ENCODE data around the gene KCTD17.
A peak's percentile ranks its signal among the peaks of the same experiment; 100 is the strongest.

KCTD17 gene

DNA sequence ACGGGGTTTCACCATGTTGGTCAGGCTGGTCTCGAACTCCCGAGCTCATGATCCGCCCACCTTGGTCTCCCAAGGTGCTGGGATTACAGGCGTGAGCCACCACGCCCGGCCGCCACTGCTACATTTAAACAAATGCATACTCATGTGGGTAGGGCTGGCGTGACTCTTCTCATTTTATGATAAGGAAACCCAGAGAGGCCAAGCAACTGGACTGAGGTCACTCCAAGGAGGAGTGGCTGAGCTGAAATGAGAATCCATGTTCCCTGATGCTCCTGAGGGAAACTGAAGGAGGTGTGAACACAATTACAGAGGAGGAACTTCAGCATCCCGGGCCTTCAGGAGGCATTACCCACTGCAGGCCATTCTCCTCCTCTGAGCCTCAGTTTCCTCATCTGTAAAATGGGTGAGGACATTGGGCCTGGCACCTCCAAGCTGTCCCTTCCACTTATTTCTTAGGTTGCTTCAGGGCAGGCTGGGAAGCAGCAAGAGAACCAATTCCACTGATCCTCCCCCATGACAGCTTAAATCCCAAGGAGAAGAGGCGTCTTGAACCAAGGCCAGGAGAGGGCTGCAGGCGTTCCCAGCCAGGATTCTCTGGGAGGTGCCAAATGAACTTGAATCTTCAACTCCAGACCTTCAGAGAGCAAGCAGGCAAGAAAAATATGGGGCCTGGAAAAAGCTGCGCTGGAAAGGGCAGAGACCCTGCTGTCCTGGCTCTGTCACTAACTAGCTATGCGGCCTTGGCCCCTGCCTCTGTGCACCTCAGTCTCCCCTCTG lies 35.2 kb upstream of the KCTD17 start:
- intact Hi-C loops (cut with micrococcal nuclease) = no loop called here
- peaks cover 29% of the 10 kb centered on the region for H3K36me3 Mint-ChIP-seq (ENCODE audit: low read depth)
- H3K4me3 Mint-ChIP-seq = no peak overlapping the region
- no peak overlapping the region for H3K27ac Mint-ChIP-seq
- no peaks in the 10 kb centered on the region for H3K9me3 Mint-ChIP-seq
- H3K27me3 Mint-ChIP-seq = no peaks in the 10 kb centered on the region
- peaks cover 47% of the 10 kb centered on the region for H3K4me1 Mint-ChIP-seq (ENCODE audit: low read depth)

- Mint-ChIP-seq H3K27ac (no peak overlapping the region), H3K4me3 (no peak overlapping the region)
Observed at GRCh38 chr22:37017356-37017755, 34.2 kb upstream of the KCTD17 start.

DNA sequence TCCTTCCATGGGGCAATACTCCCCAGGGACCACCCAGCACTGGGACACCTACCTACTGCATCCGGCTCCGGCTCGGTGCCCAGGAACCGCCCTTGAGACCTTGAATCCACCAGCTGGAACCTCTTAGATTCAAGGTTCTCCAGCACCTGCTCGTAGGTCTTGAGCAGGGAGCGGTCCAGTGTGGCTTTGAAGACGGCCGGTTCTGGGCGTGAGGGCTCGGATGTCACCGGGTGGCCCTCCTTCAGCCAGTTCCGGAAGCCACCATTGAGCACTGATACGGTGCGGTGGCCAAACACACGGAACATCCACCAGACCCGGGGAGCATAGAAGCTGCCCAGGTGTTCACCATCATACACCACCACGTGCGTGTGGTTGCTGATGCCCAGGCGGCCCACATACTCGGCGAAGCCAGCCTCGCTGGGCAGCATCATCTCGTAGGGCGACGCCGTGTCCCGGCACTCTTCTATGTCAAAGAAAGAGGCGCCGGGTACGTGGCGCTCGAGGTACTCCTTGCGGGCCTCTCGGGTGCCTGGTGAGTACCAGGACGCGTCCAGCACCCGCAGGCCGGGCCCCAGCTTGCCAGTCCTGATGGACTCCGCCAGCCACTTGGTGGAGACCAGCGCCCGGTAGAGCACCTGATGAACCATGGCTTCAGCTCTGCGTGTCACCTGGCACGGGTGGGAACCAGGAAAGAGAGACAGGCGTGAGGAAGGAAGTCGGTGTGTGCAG lies 33.3 kb upstream of the KCTD17 start:
- Mint-ChIP-seq H3K9me3 (no peaks in the 10 kb centered on the region), H3K27me3 (no peaks in the 10 kb centered on the region), H3K4me3 (peak overlapping the region; percentile 83), H3K36me3 (ENCODE audit: low read depth) (peaks cover 29% of the 10 kb centered on the region), H3K27ac (peak overlapping the region; percentile 91), H3K4me1 (ENCODE audit: low read depth) (peaks cover 57% of the 10 kb centered on the region)
- intact Hi-C loops (cut with micrococcal nuclease) = loop anchor here (2.0 kb wide), 1 partner anchor 33 kb away; the partner anchor contains the start of gene KCTD17

More at GRCh38 chr22:37017356-37017755, 34.2 kb upstream of the KCTD17 start:
- H3K27me3 Mint-ChIP-seq = no peaks in the 10 kb centered on the region
- H3K9me3 Mint-ChIP-seq = no peaks in the 10 kb centered on the region
- intact Hi-C loops (cut with micrococcal nuclease) = no loop called here
- peaks cover 29% of the 10 kb centered on the region for H3K36me3 Mint-ChIP-seq (ENCODE audit: low read depth)
- H3K4me1 Mint-ChIP-seq (ENCODE audit: low read depth) = peaks cover 56% of the 10 kb centered on the region

- Mint-ChIP-seq H3K4me1 (ENCODE audit: low read depth) (peaks cover 57% of the 10 kb centered on the region), H3K4me3 (peak overlapping the region; percentile 83), H3K9me3 (no peaks in the 10 kb centered on the region), H3K36me3 (ENCODE audit: low read depth) (peaks cover 34% of the 10 kb centered on the region), H3K27ac (peak overlapping the region; percentile 91), H3K27me3 (no peaks in the 10 kb centered on the region)
- intact Hi-C loops (cut with micrococcal nuclease) = loop anchor here (2.0 kb wide), 1 partner anchor 32 kb away; the partner anchor contains the start of gene KCTD17
Observed at GRCh38 chr22:37018815-37019308, 32.7 kb upstream of the KCTD17 start.

DNA sequence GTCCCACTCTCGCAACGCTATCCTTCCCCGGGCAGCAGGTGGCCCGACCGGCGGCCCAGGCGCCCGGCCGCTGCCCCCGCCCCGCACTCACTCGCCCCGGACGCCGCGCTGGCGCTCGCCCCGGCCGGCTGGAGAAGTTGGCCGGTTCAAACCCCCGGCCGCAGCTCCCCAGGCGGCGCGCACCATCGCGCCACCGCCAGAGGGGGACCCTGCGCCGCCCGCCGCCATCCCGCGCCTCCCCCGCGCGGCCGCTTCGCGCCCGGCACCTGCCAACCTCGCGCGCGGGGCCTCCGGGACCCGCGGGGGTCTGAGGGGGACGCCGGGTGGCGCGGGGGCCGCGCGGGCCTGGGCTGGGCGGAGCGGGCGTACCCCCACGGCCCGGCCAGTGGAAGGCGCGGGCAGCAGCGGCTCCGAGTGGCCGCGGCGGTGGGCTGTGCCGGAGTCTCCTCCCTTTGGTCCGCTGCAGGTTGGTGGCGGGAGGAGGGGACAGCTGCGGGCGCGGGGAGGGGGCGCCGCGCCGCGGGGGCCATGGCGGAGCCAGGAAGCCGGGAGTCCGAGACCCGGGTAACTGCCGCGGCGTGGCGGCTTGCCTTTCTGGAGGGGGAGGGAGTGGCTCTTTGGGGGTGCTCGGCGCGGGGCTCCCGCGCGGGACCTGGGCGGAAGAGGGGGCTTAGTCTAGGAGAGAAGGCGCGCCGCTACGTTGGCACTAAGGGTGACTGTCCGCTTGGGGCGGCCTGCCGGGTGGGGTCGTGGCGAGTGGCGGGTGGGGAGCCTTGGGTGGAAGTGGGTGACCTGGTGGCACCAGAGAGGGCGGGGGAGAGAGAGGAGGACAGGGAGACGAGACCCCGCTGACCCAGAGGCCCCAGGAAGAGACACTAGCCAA lies 32.0 kb upstream of the KCTD17 start, which contains the start of the genes MPST and TST:
MPST (plus strand) TSS at position 434 of the 883 bp plus-strand sequence; CDS start at position 529, 95 bp downstream.
TST (minus strand) TSS at position 139 of the 883 bp plus-strand sequence. CDS start 715 bp downstream, outside the sequence.
- Mint-ChIP-seq H3K36me3 (ENCODE audit: low read depth) (peaks cover 41% of the 10 kb centered on the region), H3K27ac (peak within 1 kb of the TSS; percentile 91), H3K4me1 (ENCODE audit: low read depth) (peaks cover 57% of the 10 kb centered on the region), H3K27me3 (no peaks in the 10 kb centered on the region), H3K9me3 (no peaks in the 10 kb centered on the region), H3K4me3 (peak within 1 kb of the TSS; percentile 97)
- intact Hi-C loops (cut with micrococcal nuclease) = loop anchor here (2.0 kb wide), 1 partner anchor 31 kb away; the partner anchor contains the start of gene KCTD17

GRCh38 chr22:37020192-37020479 lies 31.4 kb upstream of the KCTD17 start:
- no peaks in the 10 kb centered on the region for H3K9me3 Mint-ChIP-seq
- peak overlapping the region; percentile 97 for H3K4me3 Mint-ChIP-seq
- intact Hi-C loops (cut with micrococcal nuclease) = no loop called here
- H3K36me3 Mint-ChIP-seq (ENCODE audit: low read depth) = peaks cover 47% of the 10 kb centered on the region
- peak overlapping the region; percentile 91 for H3K27ac Mint-ChIP-seq
- peaks cover 59% of the 10 kb centered on the region for H3K4me1 Mint-ChIP-seq (ENCODE audit: low read depth)
- no peaks in the 10 kb centered on the region for H3K27me3 Mint-ChIP-seq

DNA sequence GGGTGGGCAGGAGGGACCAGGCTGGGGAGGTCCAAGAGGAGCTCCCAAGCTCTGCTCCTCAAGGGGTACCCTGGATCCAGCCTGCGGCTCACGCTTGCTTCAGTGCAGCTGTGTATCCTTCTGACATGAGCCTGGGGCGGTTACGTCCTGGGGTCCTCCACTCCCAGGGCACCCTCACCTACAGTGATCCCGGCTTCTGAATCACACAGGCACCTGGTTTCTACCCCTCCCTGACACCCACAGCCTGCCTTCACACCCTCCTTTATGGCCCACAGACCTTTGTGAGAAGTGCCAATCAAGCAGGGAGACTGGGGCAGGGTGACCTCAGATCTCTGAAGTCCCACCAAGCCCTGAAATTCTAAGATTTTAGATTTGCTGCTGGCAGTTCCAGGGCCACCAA lies 30.5 kb upstream of the KCTD17 start:
- H3K27ac Mint-ChIP-seq = no peak overlapping the region
- H3K9me3 Mint-ChIP-seq = no peaks in the 10 kb centered on the region
- intact Hi-C loops (cut with micrococcal nuclease) = no loop called here
- no peaks in the 10 kb centered on the region for H3K27me3 Mint-ChIP-seq
- H3K36me3 Mint-ChIP-seq (ENCODE audit: low read depth) = peaks cover 52% of the 10 kb centered on the region
- H3K4me3 Mint-ChIP-seq = no peak overlapping the region
- peaks cover 53% of the 10 kb centered on the region for H3K4me1 Mint-ChIP-seq (ENCODE audit: low read depth)

GRCh38 chr22:37021710-37022482 lies 29.6 kb upstream of the KCTD17 start:
- intact Hi-C loops (cut with micrococcal nuclease) = no loop called here
- Mint-ChIP-seq H3K27ac (no peak overlapping the region), H3K27me3 (no peaks in the 10 kb centered on the region), H3K4me3 (no peak overlapping the region), H3K36me3 (ENCODE audit: low read depth) (peaks cover 52% of the 10 kb centered on the region), H3K4me1 (ENCODE audit: low read depth) (peaks cover 49% of the 10 kb centered on the region), H3K9me3 (no peaks in the 10 kb centered on the region)

DNA sequence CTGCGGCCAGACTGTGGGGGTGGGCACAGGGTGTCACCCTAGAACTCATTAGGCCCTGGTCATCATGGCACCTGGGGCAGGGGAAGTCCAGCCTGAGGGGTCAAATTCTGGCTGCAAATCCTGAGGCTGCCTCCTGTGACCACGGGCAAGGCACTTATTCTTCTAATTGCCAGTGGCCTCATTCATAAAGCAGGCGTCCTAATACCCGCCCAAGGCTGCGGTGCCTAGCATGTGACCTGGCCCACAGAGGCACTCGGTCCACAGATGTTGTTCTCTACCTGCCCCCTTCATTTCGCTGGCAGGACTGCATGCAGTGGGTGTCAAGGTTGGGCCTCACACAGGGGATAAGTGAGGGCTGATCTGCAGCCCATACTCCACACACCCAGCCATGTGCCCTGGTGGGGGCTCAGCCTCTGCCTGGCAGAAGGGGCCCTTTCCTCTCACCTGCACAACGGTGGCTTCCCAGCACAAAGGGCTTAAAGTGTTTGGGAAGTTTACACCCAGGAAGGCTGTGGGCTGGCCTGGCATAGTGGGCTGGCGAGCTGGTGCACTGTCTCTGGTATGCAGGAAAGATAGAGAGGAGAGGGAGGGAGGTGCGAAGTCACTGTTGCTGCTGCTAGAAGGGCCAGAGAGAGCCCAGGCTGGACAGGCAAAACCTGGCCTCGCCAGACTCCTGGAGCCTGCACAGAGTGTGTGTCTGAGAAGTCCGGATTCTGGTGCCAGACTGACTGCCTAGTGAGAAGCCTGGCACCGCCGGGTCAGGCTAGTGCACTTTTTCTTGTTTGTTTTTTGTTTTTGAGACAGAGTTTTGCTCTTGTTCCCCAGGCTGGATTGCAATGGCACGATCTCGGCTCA lies 28.8 kb upstream of the KCTD17 start:
- Mint-ChIP-seq H3K9me3 (no peaks in the 10 kb centered on the region), H3K36me3 (ENCODE audit: low read depth) (peaks cover 54% of the 10 kb centered on the region), H3K4me3 (no peak overlapping the region), H3K27ac (no peak overlapping the region), H3K4me1 (ENCODE audit: low read depth) (peaks cover 41% of the 10 kb centered on the region), H3K27me3 (no peaks in the 10 kb centered on the region)
- intact Hi-C loops (cut with micrococcal nuclease) = no loop called here

- no peaks in the 10 kb centered on the region for H3K27me3 Mint-ChIP-seq
Observed at GRCh38 chr22:37023743-37024338, 27.7 kb upstream of the KCTD17 start.

GRCh38 chr22:37024339-37025157 lies 27.0 kb upstream of the KCTD17 start:
- Mint-ChIP-seq H3K4me1 (ENCODE audit: low read depth) (peaks cover 30% of the 10 kb centered on the region), H3K9me3 (no peaks in the 10 kb centered on the region), H3K27me3 (no peaks in the 10 kb centered on the region), H3K36me3 (ENCODE audit: low read depth) (peaks cover 60% of the 10 kb centered on the region), H3K4me3 (no peak overlapping the region), H3K27ac (no peak overlapping the region)
- intact Hi-C loops (cut with micrococcal nuclease) = no loop called here

More at GRCh38 chr22:37023743-37024338, 27.7 kb upstream of the KCTD17 start:
- Mint-ChIP-seq H3K9me3 (no peaks in the 10 kb centered on the region), H3K27ac (no peak overlapping the region), H3K36me3 (ENCODE audit: low read depth) (peaks cover 54% of the 10 kb centered on the region), H3K4me1 (ENCODE audit: low read depth) (peaks cover 30% of the 10 kb centered on the region), H3K4me3 (no peak overlapping the region)
- intact Hi-C loops (cut with micrococcal nuclease) = no loop called here

Data from dendritic cell treated with granulocyte-macrophage colony-stimulating factor and Interleukin-4, amounts not matched to agents 40 ng/mL and 50 ng/mL, for 4 days (primary cell).